ENCODE data around the gene PFKL. TPM values are rescaled to one million over a fixed set of nuclear protein-coding genes. Genes with fewer than 3 reads are reported as not detected.
A peak's percentile ranks its signal among the peaks of the same experiment; 100 is the strongest.

Gene PFKL
- total RNA-seq, 1 experiment from 2014 or later = 90.2 TPM

- no TSS peak for BruUV-seq (replicated peaks)
Observed at GRCh38 chr21:44325386-44326271, 25.8 kb downstream of the PFKL start.

GRCh38 chr21:44326272-44326647 lies 26.4 kb downstream of the PFKL start:
- no peak overlapping the region for H3K27ac Mint-ChIP-seq (ENCODE audit: low read depth, unreplicated experiment)
- no peak for DNase-seq (ENCODE audit: unreplicated experiment)
- intact Hi-C loops (cut with micrococcal nuclease) = no loop called here
- H3K27me3 Mint-ChIP-seq (ENCODE audit: insufficient read depth, unreplicated experiment) = no peaks in the 10 kb centered on the region
- H3K4me1 Mint-ChIP-seq (ENCODE audit: insufficient read depth, unreplicated experiment) = no peaks in the 10 kb centered on the region
- no peaks in the 10 kb centered on the region for H3K9me3 Mint-ChIP-seq (ENCODE audit: unreplicated experiment)
- CTCF ChIA-PET = interaction anchor here (1.6 kb wide), 1 partner anchor 12 kb away, joined by 4 read pairs; no protein-coding TSS in a partner anchor
- H3K4me3 Mint-ChIP-seq (ENCODE audit: unreplicated experiment) = no peak overlapping the region
- TF ChIP-seq CTCF (IDR thresholded peaks at IDR 0.05; ENCODE audit: unreplicated experiment) = no peak
- no TSS peak for BruUV-seq (replicated peaks)
- peaks cover 19% of the 10 kb centered on the region for H3K36me3 Mint-ChIP-seq (ENCODE audit: insufficient read depth, unreplicated experiment)
- POLR2A ChIA-PET = interaction anchor here (0.8 kb wide), 1 partner anchor 13 kb away, joined by 3 read pairs; the partner anchor contains the start of gene CFAP410

More at GRCh38 chr21:44325386-44326271, 25.8 kb downstream of the PFKL start:
- no peak for DNase-seq (ENCODE audit: unreplicated experiment)
- Mint-ChIP-seq H3K9me3 (ENCODE audit: unreplicated experiment) (no peaks in the 10 kb centered on the region), H3K27me3 (ENCODE audit: insufficient read depth, unreplicated experiment) (no peaks in the 10 kb centered on the region), H3K27ac (ENCODE audit: low read depth, unreplicated experiment) (no peak overlapping the region), H3K4me1 (ENCODE audit: insufficient read depth, unreplicated experiment) (no peaks in the 10 kb centered on the region), H3K36me3 (ENCODE audit: insufficient read depth, unreplicated experiment) (peaks cover 16% of the 10 kb centered on the region), H3K4me3 (ENCODE audit: unreplicated experiment) (no peak overlapping the region)
- ChIA-PET POLR2A (interaction anchor here (0.8 kb wide), 1 partner anchor 13 kb away, joined by 3 read pairs; the partner anchor contains the start of gene CFAP410), CTCF (interaction anchor here (1.6 kb wide), 1 partner anchor 12 kb away, joined by 4 read pairs; no protein-coding TSS in a partner anchor)
- intact Hi-C loops (cut with micrococcal nuclease) = no loop called here
- no peak for TF ChIP-seq CTCF (IDR thresholded peaks at IDR 0.05; ENCODE audit: unreplicated experiment)

- Mint-ChIP-seq H3K27me3 (ENCODE audit: insufficient read depth, unreplicated experiment) (no peaks in the 10 kb centered on the region), H3K4me3 (ENCODE audit: unreplicated experiment) (no peak overlapping the region), H3K36me3 (ENCODE audit: insufficient read depth, unreplicated experiment) (peaks cover 19% of the 10 kb centered on the region), H3K9me3 (ENCODE audit: unreplicated experiment) (no peaks in the 10 kb centered on the region), H3K4me1 (ENCODE audit: insufficient read depth, unreplicated experiment) (no peaks in the 10 kb centered on the region), H3K27ac (ENCODE audit: low read depth, unreplicated experiment) (no peak overlapping the region)
- ChIA-PET CTCF (interaction anchor here (1.6 kb wide), 1 partner anchor 11 kb away, joined by 4 read pairs; no protein-coding TSS in a partner anchor), POLR2A (no interaction called here)
- DNase-seq (ENCODE audit: unreplicated experiment) = no peak
- BruUV-seq (replicated peaks) = TSS peak; percentile 53
- intact Hi-C loops (cut with micrococcal nuclease) = no loop called here
- no peak for TF ChIP-seq CTCF (IDR thresholded peaks at IDR 0.05; ENCODE audit: unreplicated experiment)
Observed at GRCh38 chr21:44326716-44327602, 27.1 kb downstream of the PFKL start.

- DNase-seq (ENCODE audit: unreplicated experiment) = no peak
- Mint-ChIP-seq H3K9me3 (ENCODE audit: unreplicated experiment) (no peaks in the 10 kb centered on the region), H3K27ac (ENCODE audit: low read depth, unreplicated experiment) (no peak overlapping the region), H3K4me3 (ENCODE audit: unreplicated experiment) (no peak overlapping the region), H3K27me3 (ENCODE audit: insufficient read depth, unreplicated experiment) (no peaks in the 10 kb centered on the region), H3K36me3 (ENCODE audit: insufficient read depth, unreplicated experiment) (peaks cover 19% of the 10 kb centered on the region), H3K4me1 (ENCODE audit: insufficient read depth, unreplicated experiment) (no peaks in the 10 kb centered on the region)
- POLR2A ChIA-PET = interaction anchor here (2.8 kb wide), 1 partner anchor 11 kb away, joined by 9 read pairs; the partner anchor contains the start of gene CFAP410
- CTCF ChIA-PET = no interaction called here
- TF ChIP-seq CTCF (IDR thresholded peaks at IDR 0.05; ENCODE audit: unreplicated experiment) = no peak
- no TSS peak for BruUV-seq (replicated peaks)
- intact Hi-C loops (cut with micrococcal nuclease) = no loop called here
Observed at GRCh38 chr21:44327603-44327974, 27.7 kb downstream of the PFKL start.
